NT2/D1 (cell line): Measurements from ENCODE around the gene XIST.

Experiments used
- SUZ12 ChIP-seq: IDR thresholded peaks from 2 replicates; pipeline ENCODE4 v1.6.1; 2011; ENCODE audit not compliant: insufficient read length, insufficient read depth; ENCODE audit errors: extremely low read depth
- YY1 ChIP-seq: IDR thresholded peaks from 2 replicates; pipeline ENCODE4 v1.6.1; 2011; ENCODE audit not compliant: insufficient read length, insufficient read depth
- ZNF274 ChIP-seq: IDR thresholded peaks from 2 replicates; pipeline ENCODE4 v1.6.1; 2011; ENCODE audit warnings: mild to moderate bottlenecking, low read depth, low read length

- no peak for TF ChIP-seq ZNF274
- TF ChIP-seq YY1 = no peak
- TF ChIP-seq SUZ12 = no peak
Measured at GRCh38 chrX:73876911-73877310, 24.4 kb upstream of the XIST start.
